A549 treated with Hydrocortisone at 1 μM for 4 hours (cell line): ENCODE data around the gene OR11H1. TPM values are rescaled to one million over a fixed set of nuclear protein-coding genes. Genes with fewer than 3 reads are reported as not detected.

ENCODE experiments used
- total RNA-seq: library from RNA; stranded (reverse); fragments of 200-300 nt; extraction: Qiagen RNA extraction; gene quantifications from 5 replicates; pipeline ENCODE4 v1.2.3, GENCODE V29; 2022

Gene OR11H1
- total RNA-seq = not detected in 5 replicates

GRCh38 chr22:15527892-15528291, at the start of gene OR11H1:
OR11H1 (plus strand) TSS chr22:15528192; CDS start chr22:15528192, 0 bp downstream.

Other genes starting within 250 kb of the OR11H1 start
- gene POTEH, start 161.8 kb downstream of the OR11H1 start, total RNA-seq = not detected in 5 replicates